Vagina (tissue), 2 donors: ENCODE measurements around the gene C16orf95. TPM values are rescaled to one million over a fixed set of nuclear protein-coding genes. Genes with fewer than 3 reads are reported as not detected.

Experiments
- DNase-seq, 2 donors: peaks; one replicate each; pipeline ENCODE4 v3.0.0-alpha.2; 2017; ENCODE audit errors: extremely low spot score in 2 of 2
- H3K27ac ChIP-seq: fragments of 200-600 bp; sonication (generic); one replicate; pipeline ENCODE4 v1.5.1; 2019
- H3K27me3 ChIP-seq: fragments of 200-600 bp; sonication (generic); one replicate; pipeline ENCODE4 v1.5.1; 2019
- H3K36me3 ChIP-seq, 2 donors: fragments of 200-600 bp; sonication (generic); one replicate each; pipeline ENCODE4 v1.5.1; 2017 to 2019
- H3K4me1 ChIP-seq: fragments of 200-600 bp; sonication (generic); one replicate; pipeline ENCODE4 v1.5.1; 2019
- H3K4me3 ChIP-seq, 2 donors: fragments of 200-600 bp; sonication (generic); 1 replicate in 1 of 2; 2 replicates in 1 of 2; pipeline ENCODE4 v1.5.1; 2016 to 2019
- H3K9me3 ChIP-seq: fragments of 200-600 bp; sonication (generic); one replicate; pipeline ENCODE4 v1.5.1; 2019
- POLR2A ChIP-seq, 2 donors: fragments of 450-650 bp; IDR thresholded peaks; one replicate each; pipeline ENCODE4 v1.6.1; 2017; ENCODE audit warnings: antibody characterized with exemption in 2 of 2, mild to moderate bottlenecking in 2 of 2, moderate library complexity in 2 of 2
- POLR2AphosphoS5 ChIP-seq, 2 donors: sonication (generic); formaldehyde crosslinking; IDR thresholded peaks; one replicate each; pipeline ENCODE4 v1.9.0; 2017; ENCODE audit warnings: antibody characterized with exemption in 2 of 2, mild to moderate bottlenecking in 2 of 2, low read depth in 1 of 2; ENCODE audit not compliant: insufficient read depth in 1 of 2
- intact Hi-C: fragments of 100-400 bp; cut with DNase I; formaldehyde crosslinking; loops from one replicate; pipeline ENCODE4 v1.15.1; 2023
- total RNA-seq: library from RNA; depleted of rRNA; stranded (reverse); fragments of >200 nt; gene quantifications from one replicate; pipeline ENCODE4 v1.2.3, GENCODE V29; 2016
- TF ChIP-seq, protein P1 (sequence below), 3 experiments: fragments of 450-650 bp in 2 of 3; fragments of 200-600 bp in 1 of 3; sonication (generic) in 1 of 3; IDR thresholded peaks; one replicate each; pipeline ENCODE4 v1.5.1; 2017 to 2019; ENCODE audit warnings: antibody characterized with exemption in 3 of 3, mild to moderate bottlenecking in 2 of 3, moderate library complexity in 2 of 3

The C16orf95 gene
- total RNA-seq, 1 donor from 2014 or later = 1.5 TPM

DNA sequence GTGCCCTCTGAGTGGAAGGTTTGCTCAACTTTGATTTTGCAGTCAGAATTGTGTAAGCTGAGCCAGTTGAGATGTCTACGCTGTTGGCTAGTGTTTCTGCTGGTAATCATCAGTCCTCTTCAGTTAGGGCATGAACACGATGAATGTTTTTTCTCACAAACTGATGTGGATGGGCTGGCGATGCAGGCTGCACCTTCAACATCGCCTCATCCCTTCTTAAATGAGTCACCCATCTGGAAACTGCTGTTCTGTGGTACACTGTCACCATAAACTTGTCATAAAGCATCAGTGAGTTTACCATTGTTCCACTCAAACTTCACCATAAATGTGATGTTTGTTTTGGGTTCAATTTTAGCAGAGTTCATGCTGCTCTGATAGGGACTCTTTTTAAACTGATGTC lies 8.4 kb downstream of the C16orf95 start:
- Histone ChIP-seq H3K27me3 (no peaks in the 10 kb centered on the region), H3K4me3 (no peak overlapping the region), H3K4me1 (no peaks in the 10 kb centered on the region), H3K36me3 (no peaks in the 10 kb centered on the region), H3K27ac (no peak overlapping the region), H3K9me3 (no peaks in the 10 kb centered on the region)
- DNase-seq = no peak
- intact Hi-C loops = no loop called here
- no peak for TF ChIP-seq POLR2AphosphoS5 (IDR thresholded peaks at IDR 0.05; ENCODE audit: insufficient read depth in 1 of 2, low read depth in 1 of 2)
- no peak for TF ChIP-seq POLR2A (IDR thresholded peaks at IDR 0.05)
- TF ChIP-seq, protein P1, sequence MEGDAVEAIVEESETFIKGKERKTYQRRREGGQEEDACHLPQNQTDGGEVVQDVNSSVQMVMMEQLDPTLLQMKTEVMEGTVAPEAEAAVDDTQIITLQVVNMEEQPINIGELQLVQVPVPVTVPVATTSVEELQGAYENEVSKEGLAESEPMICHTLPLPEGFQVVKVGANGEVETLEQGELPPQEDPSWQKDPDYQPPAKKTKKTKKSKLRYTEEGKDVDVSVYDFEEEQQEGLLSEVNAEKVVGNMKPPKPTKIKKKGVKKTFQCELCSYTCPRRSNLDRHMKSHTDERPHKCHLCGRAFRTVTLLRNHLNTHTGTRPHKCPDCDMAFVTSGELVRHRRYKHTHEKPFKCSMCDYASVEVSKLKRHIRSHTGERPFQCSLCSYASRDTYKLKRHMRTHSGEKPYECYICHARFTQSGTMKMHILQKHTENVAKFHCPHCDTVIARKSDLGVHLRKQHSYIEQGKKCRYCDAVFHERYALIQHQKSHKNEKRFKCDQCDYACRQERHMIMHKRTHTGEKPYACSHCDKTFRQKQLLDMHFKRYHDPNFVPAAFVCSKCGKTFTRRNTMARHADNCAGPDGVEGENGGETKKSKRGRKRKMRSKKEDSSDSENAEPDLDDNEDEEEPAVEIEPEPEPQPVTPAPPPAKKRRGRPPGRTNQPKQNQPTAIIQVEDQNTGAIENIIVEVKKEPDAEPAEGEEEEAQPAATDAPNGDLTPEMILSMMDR (IDR thresholded peaks at IDR 0.05) = no peak

DNA sequence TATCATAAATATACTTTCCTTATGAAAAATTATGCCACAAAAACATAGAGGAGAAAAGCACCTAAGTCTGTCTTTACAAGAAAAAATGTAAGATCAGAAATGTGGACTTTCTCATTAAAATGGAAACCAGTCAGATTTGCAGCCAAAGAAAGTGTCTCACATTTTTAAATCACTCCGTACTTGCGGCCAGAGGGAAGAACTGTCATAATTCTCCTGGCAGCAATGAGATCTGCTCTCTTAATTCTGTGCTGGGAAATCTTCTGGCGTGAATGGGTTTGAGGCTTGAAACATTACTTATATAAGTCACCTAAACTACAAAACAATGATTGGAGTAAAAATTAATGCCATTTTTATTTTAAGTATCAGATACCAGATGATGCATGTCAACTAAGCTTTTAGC lies 10.7 kb downstream of the C16orf95 start:
- no peaks in the 10 kb centered on the region for H3K9me3 ChIP-seq
- no peak for TF ChIP-seq POLR2AphosphoS5 (IDR thresholded peaks at IDR 0.05; ENCODE audit: insufficient read depth in 1 of 2, low read depth in 1 of 2)
- TF ChIP-seq POLR2A (IDR thresholded peaks at IDR 0.05) = no peak
- TF ChIP-seq, protein P1 (IDR thresholded peaks at IDR 0.05) = no peak
- no peak overlapping the region for H3K27ac ChIP-seq
- no peaks in the 10 kb centered on the region for H3K27me3 ChIP-seq
- intact Hi-C loops = no loop called here
- H3K4me1 ChIP-seq = no peaks in the 10 kb centered on the region
- no peak overlapping the region for H3K4me3 ChIP-seq
- DNase-seq = no peak
- H3K36me3 ChIP-seq = no peaks in the 10 kb centered on the region

DNA sequence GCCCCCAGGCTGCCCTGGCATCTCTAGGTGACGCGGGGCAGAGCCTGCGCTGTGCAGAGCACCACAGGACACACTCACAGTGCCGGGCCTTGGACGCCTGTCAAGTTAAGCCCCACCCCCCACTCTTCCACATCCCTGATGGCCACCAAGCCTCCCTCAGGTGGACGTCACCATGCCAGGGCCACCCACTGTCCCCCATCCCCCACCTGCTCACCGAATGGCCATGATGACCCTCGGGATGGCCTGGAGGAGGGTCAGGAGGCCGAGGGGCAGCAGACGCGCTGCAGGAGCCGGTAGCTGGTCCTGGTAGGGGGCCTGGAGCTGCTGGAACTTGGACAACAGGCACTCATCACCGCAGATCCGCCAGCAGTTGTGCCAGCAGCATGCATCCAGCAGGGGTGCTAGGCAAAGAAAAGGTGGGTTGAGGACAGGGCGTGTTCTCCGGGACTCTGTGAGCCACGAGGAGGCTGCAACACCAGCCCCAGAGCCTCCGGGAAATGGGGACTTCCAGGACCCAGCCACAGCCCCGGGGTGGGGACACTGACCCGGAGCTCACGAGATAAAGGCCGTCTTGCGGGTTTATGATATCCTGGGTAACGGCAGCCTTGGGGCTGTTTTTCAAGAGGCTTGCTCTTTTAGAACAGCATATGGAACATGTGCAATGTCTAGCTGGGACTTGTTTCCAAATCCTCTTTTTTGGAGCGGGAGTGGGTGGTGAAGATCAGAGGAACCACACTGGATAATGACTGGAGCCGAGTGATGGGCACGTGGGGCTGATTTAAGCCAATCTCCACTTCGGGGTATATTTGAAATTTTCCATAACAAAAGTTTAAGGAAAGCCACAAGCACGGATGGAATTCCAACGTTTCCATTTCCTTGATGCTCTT lies 11.4 kb downstream of the C16orf95 start:
- Histone ChIP-seq H3K27ac (no peak overlapping the region), H3K4me3 (no peak overlapping the region), H3K36me3 (no peaks in the 10 kb centered on the region), H3K27me3 (no peaks in the 10 kb centered on the region), H3K4me1 (no peaks in the 10 kb centered on the region), H3K9me3 (no peaks in the 10 kb centered on the region)
- TF ChIP-seq, protein P1 (IDR thresholded peaks at IDR 0.05) = no peak
- TF ChIP-seq POLR2A (IDR thresholded peaks at IDR 0.05) (no peak), POLR2AphosphoS5 (IDR thresholded peaks at IDR 0.05; ENCODE audit: insufficient read depth in 1 of 2, low read depth in 1 of 2) (no peak)
- DNase-seq = no peak
- intact Hi-C loops = no loop called here

DNA sequence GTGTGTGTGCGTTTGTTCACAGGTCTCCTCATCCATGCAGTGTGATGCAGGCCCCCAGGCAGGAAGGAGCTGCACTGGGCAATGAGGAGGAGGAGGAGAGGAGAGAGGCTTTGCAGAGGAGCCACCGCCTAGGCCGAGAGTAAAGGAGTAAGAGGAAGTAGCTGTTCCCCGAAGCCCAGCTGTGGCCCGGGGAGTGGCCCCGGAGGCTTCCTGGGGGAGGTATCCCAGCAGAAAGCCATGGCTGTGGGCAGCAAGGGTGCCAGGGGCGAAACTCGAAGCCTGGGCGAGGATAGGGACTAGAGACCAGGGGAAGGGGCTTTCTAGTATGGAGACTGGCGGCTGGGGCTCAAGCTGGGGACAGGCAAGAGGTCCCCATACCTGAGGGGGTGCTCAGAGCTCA lies 12.2 kb downstream of the C16orf95 start:
- Histone ChIP-seq H3K4me1 (no peaks in the 10 kb centered on the region), H3K9me3 (no peaks in the 10 kb centered on the region), H3K4me3 (no peak overlapping the region), H3K27ac (no peak overlapping the region), H3K36me3 (no peaks in the 10 kb centered on the region), H3K27me3 (no peaks in the 10 kb centered on the region)
- no peak for DNase-seq
- TF ChIP-seq POLR2A (IDR thresholded peaks at IDR 0.05) (no peak), POLR2AphosphoS5 (IDR thresholded peaks at IDR 0.05; ENCODE audit: insufficient read depth in 1 of 2, low read depth in 1 of 2) (no peak)
- TF ChIP-seq, protein P1 (IDR thresholded peaks at IDR 0.05) = no peak
- intact Hi-C loops = loop anchor here (5.0 kb wide), 1 partner anchor 1242 kb away; no protein-coding TSS in a partner anchor

DNA sequence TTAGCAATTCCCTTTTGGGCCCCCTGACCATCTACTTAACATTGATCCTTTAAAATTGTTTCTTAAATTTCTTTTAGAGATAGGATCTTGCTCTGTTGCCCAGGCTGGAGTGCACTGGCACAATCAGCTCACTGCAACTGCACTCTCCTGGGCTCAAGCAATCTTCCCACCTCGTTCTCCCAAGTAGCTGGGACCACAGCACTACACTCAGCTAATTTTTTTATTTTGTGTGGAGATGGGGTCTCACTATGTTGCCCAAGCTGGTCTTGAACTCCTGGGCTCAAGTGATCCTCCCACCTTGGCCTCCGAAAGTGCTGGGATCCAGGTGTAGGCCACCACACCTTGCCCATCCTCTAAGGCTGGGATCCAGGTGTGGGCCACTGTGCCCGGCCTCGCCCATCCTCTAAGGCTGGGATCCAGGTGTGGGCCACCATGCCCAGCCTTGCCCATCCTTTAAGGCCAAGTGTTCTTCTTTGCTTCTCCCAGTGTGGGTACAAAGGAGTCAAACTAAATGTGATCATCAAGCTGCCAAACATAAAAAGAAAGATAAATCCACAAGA lies 13.2 kb downstream of the C16orf95 start:
- Histone ChIP-seq H3K4me3 (no peak overlapping the region), H3K27ac (no peak overlapping the region), H3K4me1 (no peaks in the 10 kb centered on the region), H3K27me3 (no peaks in the 10 kb centered on the region), H3K36me3 (no peaks in the 10 kb centered on the region), H3K9me3 (no peaks in the 10 kb centered on the region)
- no peak for DNase-seq
- TF ChIP-seq POLR2A (IDR thresholded peaks at IDR 0.05) (no peak), POLR2AphosphoS5 (IDR thresholded peaks at IDR 0.05; ENCODE audit: insufficient read depth in 1 of 2, low read depth in 1 of 2) (no peak)
- TF ChIP-seq, protein P1 (IDR thresholded peaks at IDR 0.05) = no peak
- intact Hi-C loops = loop anchor here (5.0 kb wide), 1 partner anchor 1243 kb away; no protein-coding TSS in a partner anchor
